GM12878 (cell line): ENCODE measurements around the gene ZNF501. TPM values are rescaled to one million over a fixed set of nuclear protein-coding genes. Genes with fewer than 3 reads are reported as not detected.

Experiments used
- BCL11A ChIP-seq: IDR thresholded peaks from 2 replicates; pipeline ENCODE4 v1.6.1; 2011; ENCODE audit warnings: low read depth, low read length
- CBX5 ChIP-seq: sonication (generic); IDR thresholded peaks from 2 replicates; pipeline ENCODE4 v1.6.1; 2016; ENCODE audit warnings: low read depth, moderate library complexity, mild to moderate bottlenecking, inconsistent platforms
- CREM ChIP-seq: IDR thresholded peaks from 2 replicates; pipeline ENCODE4 v1.6.1; 2014; ENCODE audit warnings: antibody characterized with exemption, low read depth
- CUX1 ChIP-seq: IDR thresholded peaks from 2 replicates; pipeline ENCODE4 v1.6.1; 2012; ENCODE audit warnings: improper control_type of control experiment, low read depth, low read length; ENCODE audit not compliant: insufficient replicate concordance
- EZH2 ChIP-seq: IDR thresholded peaks from 2 replicates; pipeline ENCODE4 v1.6.1; 2012; ENCODE audit warnings: low read depth, mild to moderate bottlenecking, control low read depth, inconsistent platforms, low read length, borderline replicate concordance; ENCODE audit not compliant: control insufficient read depth
- GABPA ChIP-seq: IDR thresholded peaks from 2 replicates; pipeline ENCODE4 v1.6.1; 2014; ENCODE audit warnings: antibody characterized with exemption, low read depth, mild to moderate bottlenecking, inconsistent platforms
- IKZF2 ChIP-seq, 2 experiments: fragments of 450-650 bp; IDR thresholded peaks; 2 replicates each; pipeline ENCODE4 v1.6.1; 2017; ENCODE audit warnings: mild to moderate bottlenecking in 2 of 2, moderate library complexity in 2 of 2
- JUNB ChIP-seq: IDR thresholded peaks from 2 replicates; pipeline ENCODE4 v1.6.1; 2016; ENCODE audit warnings: antibody characterized with exemption, mild to moderate bottlenecking
- LARP7 ChIP-seq: fragments of 450-650 bp; IDR thresholded peaks from 2 replicates; pipeline ENCODE4 v1.6.1; 2017; ENCODE audit warnings: mild to moderate bottlenecking
- MXI1 ChIP-seq: fragments of 150-350 bp; IDR thresholded peaks from 2 replicates; pipeline ENCODE4 v1.6.1; 2011; ENCODE audit warnings: low read depth, mild to moderate bottlenecking, inconsistent platforms, low read length, improper control_type of control experiment
- NFXL1 ChIP-seq: fragments of 450-650 bp; IDR thresholded peaks from 2 replicates; pipeline ENCODE4 v1.6.1; 2017; ENCODE audit warnings: antibody characterized with exemption, mild to moderate bottlenecking, borderline replicate concordance
- NR2F1 ChIP-seq: fragments of 450-650 bp; conservative IDR thresholded peaks from 2 replicates; pipeline ENCODE4 v1.6.1; 2017; ENCODE audit warnings: mild to moderate bottlenecking
- NRF1 ChIP-seq: conservative IDR thresholded peaks from 2 replicates; pipeline ENCODE4 v1.6.1; 2011; ENCODE audit warnings: mild to moderate bottlenecking, low read depth, low read length, improper control_type of control experiment
- PAX8 ChIP-seq: fragments of 450-650 bp; IDR thresholded peaks from 2 replicates; pipeline ENCODE4 v1.6.1; 2017; ENCODE audit warnings: mild to moderate bottlenecking, moderate library complexity
- PBX3 ChIP-seq: IDR thresholded peaks from 2 replicates; pipeline ENCODE4 v1.6.1; 2011; ENCODE audit warnings: mild to moderate bottlenecking, low read depth, low read length, moderate library complexity; ENCODE audit not compliant: insufficient replicate concordance
- POLR2AphosphoS2 ChIP-seq: IDR thresholded peaks from 2 replicates; pipeline ENCODE4 v1.6.1; 2011; ENCODE audit warnings: low read depth, mild to moderate bottlenecking, low read length, improper control_type of control experiment, moderate library complexity
- POLR2AphosphoS5 ChIP-seq: IDR thresholded peaks from 2 replicates; pipeline ENCODE4 v1.6.1; 2011; ENCODE audit warnings: mild to moderate bottlenecking, low read length, inconsistent platforms
- RAD51 ChIP-seq: fragments of 450-650 bp; IDR thresholded peaks from 2 replicates; pipeline ENCODE4 v1.6.1; 2016; ENCODE audit warnings: moderate library complexity, mild to moderate bottlenecking, inconsistent platforms
- RBBP5 ChIP-seq: fragments of 200-600 bp; sonication (generic); conservative IDR thresholded peaks from 2 replicates; pipeline ENCODE4 v1.6.1; 2016
- SP1 ChIP-seq: IDR thresholded peaks from one replicate; pipeline ENCODE4 v1.6.1; 2011; ENCODE audit warnings: low read depth, low read length
- SPI1 ChIP-seq: IDR thresholded peaks from 2 replicates; pipeline ENCODE4 v1.6.1; 2011; ENCODE audit warnings: low read depth, mild to moderate bottlenecking, low read length, moderate library complexity, borderline replicate concordance; ENCODE audit not compliant: insufficient read depth
- SREBF1 ChIP-seq: IDR thresholded peaks from 2 replicates; pipeline ENCODE4 v1.6.1; 2012; ENCODE audit warnings: mild to moderate bottlenecking, low read length
- STAT1 ChIP-seq: fragments of 450-650 bp; conservative IDR thresholded peaks from 2 replicates; pipeline ENCODE4 v1.6.1; 2014; ENCODE audit warnings: antibody characterized with exemption, mild to moderate bottlenecking
- STAT3 ChIP-seq: IDR thresholded peaks from 2 replicates; pipeline ENCODE4 v1.6.1; 2011; ENCODE audit warnings: low read depth, low read length, improper control_type of control experiment
- SUPT20H ChIP-seq: IDR thresholded peaks from 2 replicates; pipeline ENCODE4 v1.6.1; 2011; ENCODE audit warnings: low read depth, mild to moderate bottlenecking, low read length, moderate library complexity, borderline replicate concordance; ENCODE audit not compliant: control insufficient read depth
- YBX1 ChIP-seq: fragments of 450-650 bp; IDR thresholded peaks from 2 replicates; pipeline ENCODE4 v1.6.1; 2016; ENCODE audit warnings: antibody characterized with exemption
- ZNF217 ChIP-seq: fragments of 450-650 bp; IDR thresholded peaks from 2 replicates; pipeline ENCODE4 v1.6.1; 2017; ENCODE audit warnings: antibody characterized with exemption, mild to moderate bottlenecking
- ZNF384 ChIP-seq: IDR thresholded peaks from 2 replicates; pipeline ENCODE4 v1.6.1; 2012; ENCODE audit warnings: low read depth, mild to moderate bottlenecking, low read length, improper control_type of control experiment, borderline replicate concordance
- polyA plus RNA-seq, 11 experiments: library from polyadenylated mRNA; depleted of rRNA in 4 of 11; unstranded in 6 of 11; stranded (reverse) in 5 of 11; fragments of >200 nt; fragmentation: Nextera tagmentation in 4 of 11; fragmentation: Illumina TruSeq in 1 of 11; extraction: Ambion mirVana in 4 of 11; extraction: Trizol in 1 of 11; gene quantifications; 1 replicate in 1 of 11; 2 replicates in 10 of 11; pipeline versions ENCODE4 v1.2.1 to v1.2.3, GENCODE V29; 2011 to 2016; ENCODE audit warnings: inconsistent platforms in 2 of 11, missing spikeins in 2 of 11, low read depth in 1 of 11
- total RNA-seq, 4 experiments: library from RNA; depleted of rRNA in 3 of 4; stranded (reverse); fragments of >200 nt in 3 of 4; fragmentation: Illumina TruSeq in 1 of 4; extraction: Trizol in 1 of 4; gene quantifications; 2 replicates each; pipeline versions ENCODE4 v1.2.1 to v1.2.3, GENCODE V29; 2013 to 2021

Gene ZNF501
- total and polyA plus RNA-seq, 10 of the 15 experiments (the other 5 are each of a cell fraction or from before 2014, with no cell fraction given): 0.35 to 3.8 (median 1.7) TPM

- peak; percentile 36 for TF ChIP-seq PBX3
- no peak for TF ChIP-seq YBX1
- no peak for TF ChIP-seq SP1
- TF ChIP-seq ZNF217: no peak
- TF ChIP-seq EZH2: no peak
- TF ChIP-seq ZNF384: no peak
- TF ChIP-seq LARP7: peak; percentile 68; the same call in 1 of the 2 replicates
- no peak for TF ChIP-seq CUX1
- TF ChIP-seq SPI1: no peak
- TF ChIP-seq RBBP5: no peak
- TF ChIP-seq NRF1: no peak
- TF ChIP-seq STAT1: no peak
- peak; percentile 62; the same call in 1 of the 2 replicates for TF ChIP-seq POLR2AphosphoS5
- TF ChIP-seq NR2F1: peak; percentile 70
- TF ChIP-seq GABPA: peak; percentile 83
- no peak for TF ChIP-seq JUNB
- no peak; the same call in 1 of the 2 replicates for TF ChIP-seq MXI1
- TF ChIP-seq CREM: peak; percentile 55; the same call in 1 of the 2 replicates
- TF ChIP-seq STAT3: no peak
- TF ChIP-seq PAX8: no peak
- no peak for TF ChIP-seq SUPT20H
- TF ChIP-seq SREBF1: no peak
- TF ChIP-seq BCL11A: no peak
- TF ChIP-seq CBX5: 0 out of 2 replicates have a peak, but pooled peaks have one; percentile 43
- TF ChIP-seq IKZF2 (IDR thresholded peaks at IDR 0.05): no peak
- TF ChIP-seq RAD51: no peak
- TF ChIP-seq POLR2AphosphoS2: peak; percentile 68; the same call in 1 of the 2 replicates
- no peak for TF ChIP-seq NFXL1
These were observed 44.2 kb upstream of the ZNF501 start (continued) for GRCh38 chr3:44685128-44685800.
